ENCODE measurements around the gene TLE4. TPM values are rescaled to one million over a fixed set of nuclear protein-coding genes. Genes with fewer than 3 reads are reported as not detected.
A peak's percentile ranks its signal among the peaks of the same experiment; 100 is the strongest.

TLE4 gene
- total and polyA plus RNA-seq, 2 donors (not counting 1 experiment from before 2014, with no cell fraction given), result 13.5 to 35.0 TPM

DNA sequence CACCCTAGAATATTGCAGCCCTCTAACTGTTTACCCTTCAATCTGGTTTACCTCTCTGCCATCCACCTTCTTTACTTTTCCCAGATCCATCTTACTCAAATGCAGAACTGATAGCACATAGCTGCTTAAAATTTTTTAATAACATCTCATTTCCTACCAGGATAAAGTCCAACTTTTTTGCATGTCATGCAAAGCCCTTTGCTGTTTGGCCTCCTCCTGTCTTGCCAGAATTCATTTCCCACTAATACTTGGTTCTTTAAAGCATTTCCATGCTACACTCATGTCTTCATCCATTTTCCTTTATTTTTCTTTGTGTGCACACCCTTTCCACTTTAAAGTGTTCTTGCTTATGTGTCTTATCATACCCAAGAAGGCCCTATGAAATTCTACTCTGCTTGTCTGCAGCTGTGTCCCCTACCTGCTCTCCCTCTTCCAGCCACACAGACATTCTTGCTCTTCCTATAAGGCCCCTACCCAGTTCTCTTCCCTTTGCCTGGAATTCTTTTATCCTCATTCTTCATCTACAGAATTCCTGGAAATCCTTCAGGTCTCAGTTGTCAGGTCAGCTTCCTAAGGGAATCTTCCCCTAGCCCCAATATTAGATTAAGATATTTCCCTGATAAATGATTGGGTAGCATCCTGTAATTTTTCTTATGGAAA lies 50.3 kb downstream of the TLE4 start:
- Histone ChIP-seq H3K9me3 (ENCODE audit: control insufficient read depth, insufficient read depth, low read depth, low read length) (no peaks in the 10 kb centered on the region), H3K79me2 (ENCODE audit: control insufficient read depth, insufficient read depth, low read length) (no peaks in the 10 kb centered on the region), H3K9ac (ENCODE audit: insufficient read depth, low read length) (no peak overlapping the region), H3K36me3 (ENCODE audit: control insufficient read depth, insufficient read depth, low read length) (no peaks in the 10 kb centered on the region), H4K20me1 (ENCODE audit: control insufficient read depth, extremely low read depth, insufficient read depth, low read length) (no peaks in the 10 kb centered on the region), H3K4me3 (replicated peaks in 1 of 4; ENCODE audit: control extremely low read depth in 1 of 4, insufficient read depth in 1 of 4, low read depth in 3 of 4, low read length in 4 of 4) (no peak overlapping the region), H3K27ac (ENCODE audit: insufficient read depth, low read length) (no peak overlapping the region), H3K27me3 (ENCODE audit: control insufficient read depth, insufficient read depth, low read length) (no peaks in the 10 kb centered on the region), H3K4me2 (ENCODE audit: extremely low read depth, insufficient read depth, low read length) (no peak overlapping the region), H2AFZ (ENCODE audit: low read length) (no peak overlapping the region), H3K4me1 (ENCODE audit: control insufficient read depth, extremely low read depth, insufficient read depth, low read length) (no peaks in the 10 kb centered on the region)
- DNase-seq (ENCODE audit: low read depth in 2 of 2), result peak in 1 of 2 donors; percentile 38
- TF ChIP-seq EZH2 (IDR thresholded peaks at IDR 0.05; ENCODE audit: low read length, missing control alignments), result no peak
- TF ChIP-seq, protein P1, sequence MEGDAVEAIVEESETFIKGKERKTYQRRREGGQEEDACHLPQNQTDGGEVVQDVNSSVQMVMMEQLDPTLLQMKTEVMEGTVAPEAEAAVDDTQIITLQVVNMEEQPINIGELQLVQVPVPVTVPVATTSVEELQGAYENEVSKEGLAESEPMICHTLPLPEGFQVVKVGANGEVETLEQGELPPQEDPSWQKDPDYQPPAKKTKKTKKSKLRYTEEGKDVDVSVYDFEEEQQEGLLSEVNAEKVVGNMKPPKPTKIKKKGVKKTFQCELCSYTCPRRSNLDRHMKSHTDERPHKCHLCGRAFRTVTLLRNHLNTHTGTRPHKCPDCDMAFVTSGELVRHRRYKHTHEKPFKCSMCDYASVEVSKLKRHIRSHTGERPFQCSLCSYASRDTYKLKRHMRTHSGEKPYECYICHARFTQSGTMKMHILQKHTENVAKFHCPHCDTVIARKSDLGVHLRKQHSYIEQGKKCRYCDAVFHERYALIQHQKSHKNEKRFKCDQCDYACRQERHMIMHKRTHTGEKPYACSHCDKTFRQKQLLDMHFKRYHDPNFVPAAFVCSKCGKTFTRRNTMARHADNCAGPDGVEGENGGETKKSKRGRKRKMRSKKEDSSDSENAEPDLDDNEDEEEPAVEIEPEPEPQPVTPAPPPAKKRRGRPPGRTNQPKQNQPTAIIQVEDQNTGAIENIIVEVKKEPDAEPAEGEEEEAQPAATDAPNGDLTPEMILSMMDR (conservative IDR thresholded peaks at IDR 0.05 in 1 of 2, IDR thresholded peaks at IDR 0.05 in 1 of 2; ENCODE audit: low read depth in 1 of 2, low read length in 2 of 2), result no peak

- TF ChIP-seq EZH2 (IDR thresholded peaks at IDR 0.05; ENCODE audit: low read length, missing control alignments), result no peak
- TF ChIP-seq, protein P1 (conservative IDR thresholded peaks at IDR 0.05 in 1 of 2, IDR thresholded peaks at IDR 0.05 in 1 of 2; ENCODE audit: low read depth in 1 of 2, low read length in 2 of 2), result no peak
- Histone ChIP-seq H4K20me1 (ENCODE audit: control insufficient read depth, extremely low read depth, insufficient read depth, low read length) (no peaks in the 10 kb centered on the region), H3K27me3 (ENCODE audit: control insufficient read depth, insufficient read depth, low read length) (no peaks in the 10 kb centered on the region), H3K4me1 (ENCODE audit: control insufficient read depth, extremely low read depth, insufficient read depth, low read length) (no peaks in the 10 kb centered on the region), H3K79me2 (ENCODE audit: control insufficient read depth, insufficient read depth, low read length) (no peaks in the 10 kb centered on the region), H3K9me3 (ENCODE audit: control insufficient read depth, insufficient read depth, low read depth, low read length) (no peaks in the 10 kb centered on the region), H3K9ac (ENCODE audit: insufficient read depth, low read length) (no peak overlapping the region), H2AFZ (ENCODE audit: low read length) (no peak overlapping the region), H3K27ac (ENCODE audit: insufficient read depth, low read length) (no peak overlapping the region), H3K36me3 (ENCODE audit: control insufficient read depth, insufficient read depth, low read length) (no peaks in the 10 kb centered on the region), H3K4me2 (ENCODE audit: extremely low read depth, insufficient read depth, low read length) (no peak overlapping the region), H3K4me3 (replicated peaks in 1 of 4; ENCODE audit: control extremely low read depth in 1 of 4, insufficient read depth in 1 of 4, low read depth in 3 of 4, low read length in 4 of 4) (no peak overlapping the region)
- DNase-seq (ENCODE audit: low read depth in 2 of 2), result no peak
These were observed 52.3 kb downstream of the TLE4 start for GRCh38 chr9:79623799-79624721.

GRCh38 chr9:79629721-79630120 lies 58.0 kb downstream of the TLE4 start:
- no peak overlapping the region for H3K4me2 ChIP-seq (ENCODE audit: extremely low read depth, insufficient read depth, low read length)
- DNase-seq (ENCODE audit: low read depth in 2 of 2), result no peak
- H3K79me2 ChIP-seq (ENCODE audit: control insufficient read depth, insufficient read depth, low read length), result no peaks in the 10 kb centered on the region
- no peak overlapping the region for H3K4me3 ChIP-seq (replicated peaks in 1 of 4; ENCODE audit: control extremely low read depth in 1 of 4, insufficient read depth in 1 of 4, low read depth in 3 of 4, low read length in 4 of 4)
- H3K36me3 ChIP-seq (ENCODE audit: control insufficient read depth, insufficient read depth, low read length), result no peaks in the 10 kb centered on the region
- no peaks in the 10 kb centered on the region for H3K4me1 ChIP-seq (ENCODE audit: control insufficient read depth, extremely low read depth, insufficient read depth, low read length)
- H3K27me3 ChIP-seq (ENCODE audit: control insufficient read depth, insufficient read depth, low read length), result no peaks in the 10 kb centered on the region
- H3K9me3 ChIP-seq (ENCODE audit: control insufficient read depth, insufficient read depth, low read depth, low read length), result no peaks in the 10 kb centered on the region
- no peaks in the 10 kb centered on the region for H4K20me1 ChIP-seq (ENCODE audit: control insufficient read depth, extremely low read depth, insufficient read depth, low read length)
- no peak overlapping the region for H2AFZ ChIP-seq (ENCODE audit: low read length)
- H3K9ac ChIP-seq (ENCODE audit: insufficient read depth, low read length), result no peak overlapping the region
- TF ChIP-seq, protein P1 (conservative IDR thresholded peaks at IDR 0.05 in 1 of 2, IDR thresholded peaks at IDR 0.05 in 1 of 2; ENCODE audit: low read depth in 1 of 2, low read length in 2 of 2), result no peak
- TF ChIP-seq EZH2 (IDR thresholded peaks at IDR 0.05; ENCODE audit: low read length, missing control alignments), result no peak
- H3K27ac ChIP-seq (ENCODE audit: insufficient read depth, low read length), result no peak overlapping the region
